Endothelial cell of hepatic sinusoid (primary cell): ENCODE data around the gene UCN.
"Not testable (repeated sequence)": the region's sequence is repeated elsewhere in the genome, so short reads cannot be mapped to it uniquely, and the experiment has no call there.

Source experiments
- in situ Hi-C: cut with HindIII; loops from 2 replicates; pipeline ENCODE4 v1.10.0; 2017; ENCODE audit warnings: low sequenced_read_pairs

UCN gene

DNA sequence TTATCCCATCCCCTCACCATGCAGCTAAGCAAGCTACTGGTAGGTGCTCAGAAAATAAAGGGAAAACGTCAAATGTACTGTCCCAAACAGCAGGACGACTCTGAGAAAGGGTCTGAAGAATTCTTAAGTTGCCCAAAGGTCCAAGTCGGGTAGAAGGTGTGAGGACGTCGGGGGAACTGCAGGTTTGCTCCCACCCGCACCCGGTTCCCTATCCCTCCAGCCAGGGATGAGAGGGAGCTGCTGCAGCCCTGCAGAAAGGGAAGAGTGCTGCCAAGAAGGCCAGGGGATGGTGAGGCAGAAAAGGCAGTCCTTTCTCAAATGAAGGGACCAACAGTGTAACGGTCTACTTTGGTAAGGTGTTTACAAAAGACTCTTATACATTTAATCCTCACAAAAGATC lies 6.9 kb upstream of the UCN start:
- in situ Hi-C loops, result no loop called here

DNA sequence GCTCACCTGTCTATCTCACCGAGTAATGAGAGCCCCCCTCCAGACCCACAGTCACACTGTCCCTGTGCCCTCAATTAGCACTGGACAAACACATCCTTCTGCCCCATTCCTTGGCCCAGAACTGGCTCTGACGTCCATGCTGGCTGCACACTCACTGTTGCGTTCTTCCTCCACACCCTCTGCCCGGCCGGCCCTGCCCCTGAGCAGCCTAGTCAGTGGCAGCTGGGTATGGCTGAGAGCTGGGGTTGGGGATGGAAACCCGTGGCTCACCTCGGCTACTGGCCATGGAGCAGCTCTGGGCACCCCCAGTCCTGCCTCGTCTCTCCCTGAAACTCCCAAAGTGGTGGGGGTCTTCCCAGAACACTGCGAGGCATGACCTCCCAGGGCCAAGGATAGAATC lies 6.5 kb upstream of the UCN start:
- in situ Hi-C loops, result no loop called here

GRCh38 chr2:27313882-27314645 lies 5.8 kb upstream of the UCN start:
- in situ Hi-C loops, result no loop called here

GRCh38 chr2:27312152-27312551 lies 3.9 kb upstream of the UCN start:
- in situ Hi-C loops, result no loop called here

GRCh38 chr2:27309651-27310050 lies 1.4 kb upstream of the UCN start:
- in situ Hi-C loops, result no loop called here

- in situ Hi-C loops, result no loop called here
Measured at GRCh38 chr2:27307545-27308358, 493 bp downstream of the UCN start.

DNA sequence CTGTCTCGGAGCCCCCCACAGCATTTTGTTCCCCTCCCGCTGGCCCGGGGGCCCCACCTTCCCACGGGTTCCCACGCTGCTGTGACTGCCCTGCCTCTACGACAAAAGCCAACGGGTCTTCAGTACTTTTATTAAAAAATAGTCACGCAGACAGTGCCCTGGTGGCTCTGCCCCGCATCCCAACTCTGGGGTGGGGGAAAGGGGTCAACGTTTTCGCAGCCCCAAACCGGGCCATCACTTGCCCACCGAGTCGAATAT lies 1.0 kb downstream of the UCN start:
- in situ Hi-C loops, result no loop called here

- in situ Hi-C loops, result no loop called here
Measured at GRCh38 chr2:27306573-27307286, 1.5 kb downstream of the UCN start.

- in situ Hi-C loops, result no loop called here
Measured at GRCh38 chr2:27306136-27306535, 2.1 kb downstream of the UCN start.

DNA sequence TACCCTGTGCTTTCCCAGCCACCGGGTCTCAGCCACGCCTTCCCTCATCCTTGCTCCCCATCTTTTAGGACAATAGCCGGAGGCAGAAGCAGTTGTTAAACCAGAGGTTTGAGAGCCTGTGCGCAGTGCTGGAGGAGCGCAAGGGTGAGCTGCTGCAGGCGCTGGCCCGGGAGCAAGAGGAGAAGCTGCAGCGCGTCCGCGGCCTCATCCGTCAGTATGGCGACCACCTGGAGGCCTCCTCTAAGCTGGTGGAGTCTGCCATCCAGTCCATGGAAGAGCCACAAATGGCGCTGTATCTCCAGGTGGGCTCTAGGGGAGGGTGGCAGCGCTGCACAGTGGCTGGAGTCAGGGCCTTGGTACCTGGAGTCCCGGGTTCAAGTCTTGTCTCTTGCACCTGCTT lies 2.7 kb downstream of the UCN start:
- in situ Hi-C loops, result no loop called here

- in situ Hi-C loops, result no loop called here
Measured at GRCh38 chr2:27304488-27305240, 3.6 kb downstream of the UCN start.

DNA sequence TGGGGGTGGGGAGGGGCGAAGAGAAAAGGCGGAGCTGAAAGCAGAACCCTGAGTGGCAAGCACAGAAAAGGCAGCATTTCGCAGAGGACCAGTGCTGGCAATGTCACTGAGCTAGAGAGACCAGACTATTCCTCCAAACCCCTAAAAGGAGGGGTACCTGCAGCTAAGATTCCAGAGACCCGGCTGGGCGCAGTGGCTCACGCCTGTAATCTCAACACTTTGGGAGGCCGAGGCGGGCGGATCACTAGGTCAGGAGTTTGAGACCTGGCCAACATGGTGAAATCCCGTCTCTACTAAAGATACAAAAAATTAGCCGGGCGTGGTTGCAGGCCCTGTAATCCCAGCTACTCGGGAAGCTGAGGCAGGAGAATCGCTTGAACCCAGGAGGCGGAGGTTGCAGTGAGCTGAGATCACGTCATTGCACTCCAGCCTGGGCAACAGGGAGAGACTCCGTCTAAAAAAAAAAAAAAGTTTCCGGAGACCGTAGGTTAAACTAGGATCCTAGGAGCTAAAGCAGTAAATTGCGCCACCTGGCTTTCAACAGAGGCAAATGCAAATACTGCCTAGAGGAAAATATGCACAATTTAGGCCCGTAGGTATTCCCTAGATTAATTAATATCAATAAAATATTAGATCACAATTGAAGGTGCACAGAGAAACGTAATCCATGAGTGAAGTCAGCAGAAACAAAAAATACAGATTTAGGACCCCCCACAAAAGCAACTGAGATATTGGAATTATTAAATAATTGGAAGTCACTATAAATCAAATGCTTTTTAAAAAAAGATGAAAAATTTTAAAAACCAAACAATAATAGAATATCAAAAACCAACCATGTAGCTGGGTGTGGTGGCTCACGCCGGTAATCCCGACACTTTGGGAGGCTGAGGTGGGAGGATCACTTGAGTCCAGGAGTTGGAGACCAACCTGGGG lies 4.9 kb downstream of the UCN start:
- in situ Hi-C loops, result no loop called here

DNA sequence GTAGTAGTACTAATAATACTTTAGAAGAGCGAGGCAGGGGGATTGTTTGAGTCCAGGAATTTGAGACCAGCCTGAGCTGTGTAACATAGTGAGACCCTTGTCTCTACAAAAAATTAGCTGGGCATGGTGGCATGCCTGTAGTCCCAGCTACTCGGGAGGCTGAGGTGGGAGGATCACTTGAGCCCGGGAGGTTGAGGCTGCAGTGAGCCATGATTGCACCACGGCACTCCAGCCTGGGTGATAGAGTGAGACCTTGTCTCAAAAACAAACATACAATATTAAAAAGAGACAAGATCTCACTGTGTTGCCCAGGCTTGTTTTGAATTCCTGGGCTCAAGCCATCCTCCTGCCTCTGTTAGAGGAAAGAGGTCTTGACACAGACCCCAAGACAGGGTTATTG lies 7.6 kb downstream of the UCN start:
- in situ Hi-C loops, result not testable (repeated sequence)

DNA sequence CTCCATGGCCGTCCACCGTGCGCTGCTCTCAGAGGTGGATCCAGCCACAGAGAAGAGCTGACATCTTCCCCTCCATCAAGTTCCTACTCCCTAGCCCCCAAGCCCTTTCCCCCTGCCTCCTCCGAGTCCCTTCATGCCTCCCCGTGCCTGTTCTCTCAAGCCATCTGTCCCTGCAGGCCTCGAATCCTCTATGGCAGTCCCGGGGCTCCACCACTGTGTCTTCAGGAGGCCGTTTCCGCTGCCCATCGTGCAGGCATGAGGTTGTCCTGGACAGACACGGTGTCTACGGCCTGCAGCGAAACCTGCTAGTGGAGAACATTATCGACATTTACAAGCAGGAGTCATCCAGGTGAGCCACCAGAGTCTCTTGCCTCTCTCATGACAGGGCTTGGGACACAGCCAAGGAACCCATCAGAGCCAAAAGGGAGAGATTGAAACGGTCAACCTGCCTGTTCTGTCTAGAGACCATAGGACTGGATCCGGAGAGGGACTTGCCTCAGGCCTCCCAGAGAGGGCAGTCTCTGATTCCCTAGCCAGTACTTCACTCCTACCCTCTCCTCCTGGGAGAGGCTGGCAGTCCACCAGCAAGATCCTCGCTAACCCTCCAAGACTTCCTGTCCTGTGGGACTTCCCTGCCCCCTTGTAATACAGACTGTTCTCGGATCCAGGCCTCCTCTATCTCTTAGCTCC lies 9.7 kb downstream of the UCN start:
- in situ Hi-C loops, result no loop called here

DNA sequence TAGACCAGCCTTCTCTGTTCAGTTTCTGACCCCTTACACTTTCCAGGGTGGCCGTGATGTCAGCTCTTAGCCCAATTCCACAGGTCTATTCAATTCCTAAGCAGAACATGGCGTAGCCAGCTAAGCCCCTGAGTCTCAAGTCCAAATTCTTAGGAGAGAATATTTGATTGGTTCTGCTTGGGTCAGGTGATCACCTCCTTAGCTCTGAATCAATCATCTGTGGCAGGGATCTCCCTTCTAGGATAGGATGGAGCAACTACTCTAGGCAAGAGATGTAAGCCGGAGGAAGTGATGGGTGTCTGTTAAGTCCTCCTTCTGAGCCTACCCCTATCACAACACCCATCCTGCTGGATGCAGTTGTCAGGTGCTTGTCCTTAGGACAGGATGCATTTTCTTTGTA lies 11.1 kb downstream of the UCN start:
- in situ Hi-C loops, result no loop called here

DNA sequence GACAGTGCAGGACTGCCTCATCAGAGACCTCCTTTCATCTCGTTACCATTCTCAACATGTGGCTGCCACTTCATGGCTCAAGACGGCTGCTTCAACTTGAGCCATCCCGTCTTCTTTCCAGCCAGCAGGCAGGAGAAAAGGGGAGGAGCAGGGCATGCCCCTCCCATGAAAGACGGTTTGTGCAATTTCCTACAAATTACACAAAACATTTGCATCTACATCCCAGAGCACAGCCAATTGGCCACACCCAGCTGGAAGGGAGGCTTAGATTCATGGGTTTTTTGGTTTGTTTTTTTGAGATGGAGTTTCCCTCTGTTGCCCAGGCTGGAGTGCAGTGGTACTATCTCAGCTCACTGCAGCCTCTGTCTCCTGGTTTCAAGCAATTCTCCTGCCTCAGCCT lies 11.8 kb downstream of the UCN start:
- in situ Hi-C loops, result no loop called here

DNA sequence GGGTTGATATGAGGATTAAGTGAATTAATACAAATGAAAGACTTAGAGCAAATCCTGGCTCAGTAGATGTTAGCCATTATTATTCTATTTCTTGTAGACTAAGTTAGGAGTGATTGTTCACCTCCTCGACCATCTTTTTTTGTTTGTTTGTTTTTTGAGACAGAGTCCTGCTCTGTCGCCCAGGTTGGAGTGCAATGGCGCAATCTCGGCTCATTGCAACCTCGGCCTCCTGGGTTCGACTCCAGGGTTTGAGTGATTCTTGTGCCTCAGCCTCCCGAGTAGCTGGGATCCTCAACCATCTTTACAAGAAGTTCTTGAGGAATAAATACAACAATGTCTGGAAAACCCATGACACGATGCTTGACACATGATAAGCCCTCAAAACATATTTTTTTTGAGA lies 13.3 kb downstream of the UCN start:
- in situ Hi-C loops, result no loop called here

DNA sequence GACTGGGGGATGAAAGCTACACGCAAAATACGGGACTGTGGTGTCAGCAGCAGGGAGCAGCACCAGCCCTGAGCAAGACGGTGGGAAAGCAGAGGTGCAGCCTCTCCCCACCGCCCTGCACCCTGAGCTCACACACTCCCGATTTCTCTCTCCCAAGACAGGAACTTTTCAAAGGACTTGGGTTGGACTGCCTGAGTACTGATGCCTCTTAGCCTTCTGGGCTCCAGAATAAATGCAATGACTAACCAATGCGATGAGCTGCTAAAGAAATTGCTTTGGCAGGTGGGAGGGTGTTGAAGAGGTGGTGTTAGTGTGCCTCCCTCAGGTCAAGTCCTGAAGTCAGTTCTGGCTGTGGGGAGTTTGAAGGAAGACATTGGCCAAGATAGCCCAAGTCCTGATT lies 16.4 kb downstream of the UCN start:
- in situ Hi-C loops, result no loop called here

- in situ Hi-C loops, result no loop called here
Measured at GRCh38 chr2:27290549-27290948, 17.7 kb downstream of the UCN start.

- in situ Hi-C loops, result no loop called here
Measured at GRCh38 chr2:27288610-27289009, 19.6 kb downstream of the UCN start.
